A673 (cell line): Measurements from ENCODE around the gene ERC1.

Source experiments
- EZH2 ChIP-seq: fragments of 200-600 bp; sonication (generic); IDR thresholded peaks from 2 replicates; pipeline ENCODE4 v1.6.1; 2017; ENCODE audit warnings: borderline replicate concordance, low read depth, mild to moderate bottlenecking, mixed read lengths, antibody characterized with exemption, low read length; ENCODE audit not compliant: poor library complexity, severe bottlenecking
- TF ChIP-seq, protein P1 (sequence below): fragments of 300-800, 200-600 bp; sonication (generic); conservative IDR thresholded peaks from 2 replicates; pipeline ENCODE4 v1.5.1; 2017; ENCODE audit warnings: low read depth, mild to moderate bottlenecking, antibody characterized with exemption, low read length, moderate library complexity, mixed read lengths

DNA sequence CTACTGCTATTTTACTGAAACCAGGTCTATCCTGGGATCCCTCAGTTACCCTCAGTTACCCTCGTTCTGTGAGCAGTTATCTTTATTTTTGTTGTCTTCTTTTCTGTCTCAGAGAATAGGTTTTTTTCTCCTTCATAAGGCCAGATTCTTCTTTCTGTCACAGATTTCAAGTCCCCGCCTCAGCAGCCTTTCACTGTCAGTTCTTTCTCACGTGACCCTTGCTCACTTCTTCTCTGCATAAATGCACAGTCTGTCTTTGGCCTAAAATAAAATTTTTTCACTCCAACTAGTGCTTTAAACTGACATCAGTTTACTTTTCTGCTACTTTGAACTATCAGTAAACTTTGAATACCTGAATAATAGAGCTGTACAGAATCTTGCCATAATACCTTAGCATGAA is 299.7 kb downstream of the ERC1 start:
- TF ChIP-seq, protein P1, sequence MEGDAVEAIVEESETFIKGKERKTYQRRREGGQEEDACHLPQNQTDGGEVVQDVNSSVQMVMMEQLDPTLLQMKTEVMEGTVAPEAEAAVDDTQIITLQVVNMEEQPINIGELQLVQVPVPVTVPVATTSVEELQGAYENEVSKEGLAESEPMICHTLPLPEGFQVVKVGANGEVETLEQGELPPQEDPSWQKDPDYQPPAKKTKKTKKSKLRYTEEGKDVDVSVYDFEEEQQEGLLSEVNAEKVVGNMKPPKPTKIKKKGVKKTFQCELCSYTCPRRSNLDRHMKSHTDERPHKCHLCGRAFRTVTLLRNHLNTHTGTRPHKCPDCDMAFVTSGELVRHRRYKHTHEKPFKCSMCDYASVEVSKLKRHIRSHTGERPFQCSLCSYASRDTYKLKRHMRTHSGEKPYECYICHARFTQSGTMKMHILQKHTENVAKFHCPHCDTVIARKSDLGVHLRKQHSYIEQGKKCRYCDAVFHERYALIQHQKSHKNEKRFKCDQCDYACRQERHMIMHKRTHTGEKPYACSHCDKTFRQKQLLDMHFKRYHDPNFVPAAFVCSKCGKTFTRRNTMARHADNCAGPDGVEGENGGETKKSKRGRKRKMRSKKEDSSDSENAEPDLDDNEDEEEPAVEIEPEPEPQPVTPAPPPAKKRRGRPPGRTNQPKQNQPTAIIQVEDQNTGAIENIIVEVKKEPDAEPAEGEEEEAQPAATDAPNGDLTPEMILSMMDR = no peak
- no peak for TF ChIP-seq EZH2
